ENCODE results near the gene TSGA10IP.

- TF ChIP-seq, protein P1, sequence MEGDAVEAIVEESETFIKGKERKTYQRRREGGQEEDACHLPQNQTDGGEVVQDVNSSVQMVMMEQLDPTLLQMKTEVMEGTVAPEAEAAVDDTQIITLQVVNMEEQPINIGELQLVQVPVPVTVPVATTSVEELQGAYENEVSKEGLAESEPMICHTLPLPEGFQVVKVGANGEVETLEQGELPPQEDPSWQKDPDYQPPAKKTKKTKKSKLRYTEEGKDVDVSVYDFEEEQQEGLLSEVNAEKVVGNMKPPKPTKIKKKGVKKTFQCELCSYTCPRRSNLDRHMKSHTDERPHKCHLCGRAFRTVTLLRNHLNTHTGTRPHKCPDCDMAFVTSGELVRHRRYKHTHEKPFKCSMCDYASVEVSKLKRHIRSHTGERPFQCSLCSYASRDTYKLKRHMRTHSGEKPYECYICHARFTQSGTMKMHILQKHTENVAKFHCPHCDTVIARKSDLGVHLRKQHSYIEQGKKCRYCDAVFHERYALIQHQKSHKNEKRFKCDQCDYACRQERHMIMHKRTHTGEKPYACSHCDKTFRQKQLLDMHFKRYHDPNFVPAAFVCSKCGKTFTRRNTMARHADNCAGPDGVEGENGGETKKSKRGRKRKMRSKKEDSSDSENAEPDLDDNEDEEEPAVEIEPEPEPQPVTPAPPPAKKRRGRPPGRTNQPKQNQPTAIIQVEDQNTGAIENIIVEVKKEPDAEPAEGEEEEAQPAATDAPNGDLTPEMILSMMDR (IDR thresholded peaks at IDR 0.05; ENCODE audit: insufficient read depth, low read depth, low read length), result no peak
- no peak for TF ChIP-seq EZH2 (IDR thresholded peaks at IDR 0.05; ENCODE audit: insufficient read depth, low read length)
These were observed 9.5 kb downstream of the TSGA10IP start for GRCh38 chr11:65954771-65955170.

All from astrocyte (in vitro differentiated cells and primary cell).